GM20000 (cell line): ENCODE results near the gene ZNF567.

ENCODE experiments used
- DNase-seq: peaks from one replicate; pipeline ENCODE4 v3.0.0; 2012; ENCODE audit warnings: low spot score
- CTCF ChIP-seq: IDR thresholded peaks from 2 replicates; pipeline ENCODE4 v1.5.1; 2012; ENCODE audit warnings: mild to moderate bottlenecking, control low read depth; ENCODE audit errors: extremely low read depth, missing control alignments

ZNF567 gene

GRCh38 chr19:36687214-36688056 lies at the start of gene ZNF567:
ZNF567 (plus strand) TSS chr19:36687612; CDS start chr19:36694868, 7,256 bp downstream.
- no peak for TF ChIP-seq CTCF
- peak; percentile 95 for DNase-seq

- no peak for DNase-seq
- no peak for TF ChIP-seq CTCF
Observed at GRCh38 chr19:36638862-36639510, 48.4 kb upstream of the ZNF567 start.

- no peak for TF ChIP-seq CTCF
- no peak for DNase-seq
Observed at GRCh38 chr19:36646746-36647145, 40.7 kb upstream of the ZNF567 start.

GRCh38 chr19:36652958-36653357 lies 34.5 kb upstream of the ZNF567 start:
- no peak for TF ChIP-seq CTCF
- DNase-seq, result no peak

GRCh38 chr19:36665832-36666231 lies 21.6 kb upstream of the ZNF567 start:
- no peak for TF ChIP-seq CTCF
- no peak for DNase-seq

- DNase-seq, result no peak
- TF ChIP-seq CTCF, result no peak
Observed at GRCh38 chr19:36668646-36669045, 18.8 kb upstream of the ZNF567 start.

GRCh38 chr19:36672368-36672767 lies 15.0 kb upstream of the ZNF567 start:
- DNase-seq, result no peak
- TF ChIP-seq CTCF, result no peak
